Uterus (tissue), 4 donors: ENCODE results near the gene MTF1. TPM values are rescaled to one million over a fixed set of nuclear protein-coding genes. Genes with fewer than 3 reads are reported as not detected.
A peak's percentile ranks its signal among the peaks of the same experiment; 100 is the strongest.

ENCODE experiments used
- DNase-seq, 2 donors: peaks; one replicate each; pipeline ENCODE4 v3.0.0-alpha.2; 2019 to 2020
- H3K27ac ChIP-seq, 2 donors: fragments of 200-600 bp; sonication (generic); 1 replicate in 1 of 2; 2 replicates in 1 of 2; pipeline ENCODE4 v1.5.1; 2016 to 2018
- H3K27me3 ChIP-seq, 2 donors: fragments of 200-600 bp; sonication (generic); one replicate each; pipeline ENCODE4 v1.5.1; 2018 to 2019; ENCODE audit warnings: control low read depth in 1 of 2
- H3K36me3 ChIP-seq, 2 donors: fragments of 200-600 bp; sonication (generic); one replicate each; pipeline ENCODE4 v1.5.1; 2019; ENCODE audit warnings: control low read depth in 1 of 2
- H3K4me1 ChIP-seq, 2 donors: fragments of 200-600 bp; sonication (generic); one replicate each; pipeline ENCODE4 v1.5.1; 2018 to 2019; ENCODE audit warnings: control low read depth in 1 of 2
- H3K4me3 ChIP-seq, 2 donors: fragments of 200-600 bp; sonication (generic); 1 replicate in 1 of 2; 2 replicates in 1 of 2; pipeline ENCODE4 v1.5.1; 2018 to 2019; ENCODE audit warnings: mild to moderate bottlenecking in 1 of 2
- H3K9me3 ChIP-seq, 2 donors: fragments of 200-600 bp; sonication (generic); one replicate each; pipeline ENCODE4 v1.5.1; 2019; ENCODE audit warnings: control low read depth in 1 of 2
- CTCF ChIP-seq, 4 experiments: fragments of 200-600 bp in 2 of 4; fragments of 450-650 bp in 2 of 4; sonication (generic) in 2 of 4; IDR thresholded peaks; one replicate each; pipeline ENCODE4 v1.5.1; 2016 to 2019; ENCODE audit warnings: antibody characterized with exemption in 4 of 4, mild to moderate bottlenecking in 2 of 4, moderate library complexity in 1 of 4
- POLR2A ChIP-seq, 2 donors: fragments of 450-650 bp; IDR thresholded peaks; one replicate each; pipeline ENCODE4 v1.6.1; 2016; ENCODE audit warnings: antibody characterized with exemption in 2 of 2, mild to moderate bottlenecking in 1 of 2, moderate library complexity in 1 of 2
- intact Hi-C: fragments of 100-400 bp; cut with DNase I; formaldehyde crosslinking; loops from one replicate; pipeline ENCODE4 v1.15.1; 2023; ENCODE audit warnings: low total_unique reads
- total RNA-seq, 4 donors: library from RNA; depleted of rRNA in 3 of 4; stranded (reverse); fragments of >200 nt in 3 of 4; gene quantifications; one replicate each; pipeline versions ENCODE4 v1.1.0 to v1.2.4, GENCODE V29; 2014 to 2023
- donor health status: DM: yes; HTN: yes; CAD: no.

The MTF1 gene
- total RNA-seq, 4 donors from 2014 or later = 1.5 to 20.5 (median 4.8) TPM

- Histone ChIP-seq H3K36me3 (no peaks in the 10 kb centered on the region), H3K4me3 (peak overlapping the region; percentile 86 to 95), H3K9me3 (no peaks in the 10 kb centered on the region), H3K27me3 (no peaks in the 10 kb centered on the region), H3K4me1 (peaks cover 14% of the 10 kb centered on the region in 2 donors), H3K27ac (peak overlapping the region; percentile 90 to 97)
- no peak for DNase-seq
- intact Hi-C loops = no loop called here
- TF ChIP-seq CTCF (IDR thresholded peaks at IDR 0.05) = no peak
- no peak for TF ChIP-seq POLR2A (IDR thresholded peaks at IDR 0.05)
These were observed 52.2 kb downstream of the MTF1 start for GRCh38 chr1:37807220-37807554.

GRCh38 chr1:37802439-37802838 lies 57.0 kb downstream of the MTF1 start:
- DNase-seq = no peak
- peaks cover 9 to 14% of the 10 kb centered on the region in 2 donors for H3K4me1 ChIP-seq
- TF ChIP-seq CTCF (IDR thresholded peaks at IDR 0.05) = no peak
- TF ChIP-seq POLR2A (IDR thresholded peaks at IDR 0.05) = no peak
- intact Hi-C loops = no loop called here
- no peaks in the 10 kb centered on the region for H3K36me3 ChIP-seq
- H3K27me3 ChIP-seq = no peaks in the 10 kb centered on the region
- no peaks in the 10 kb centered on the region for H3K9me3 ChIP-seq
- H3K4me3 ChIP-seq = no peak overlapping the region
- H3K27ac ChIP-seq = no peak overlapping the region

GRCh38 chr1:37797750-37798345 lies 61.5 kb downstream of the MTF1 start:
- no peaks in the 10 kb centered on the region for H3K27me3 ChIP-seq
- intact Hi-C loops = no loop called here
- H3K4me1 ChIP-seq = peaks cover 0 to 4% of the 10 kb centered on the region in 2 donors
- no peak for DNase-seq
- no peak overlapping the region for H3K27ac ChIP-seq
- no peak overlapping the region for H3K4me3 ChIP-seq
- no peaks in the 10 kb centered on the region for H3K9me3 ChIP-seq
- no peaks in the 10 kb centered on the region for H3K36me3 ChIP-seq
- TF ChIP-seq POLR2A (IDR thresholded peaks at IDR 0.05) = no peak
- no peak for TF ChIP-seq CTCF (IDR thresholded peaks at IDR 0.05)

GRCh38 chr1:37795340-37796125 lies 63.9 kb downstream of the MTF1 start:
- DNase-seq = peak in 1 of 2 donors; percentile 41
- Histone ChIP-seq H3K4me3 (no peak overlapping the region), H3K4me1 (peaks cover 0 to 4% of the 10 kb centered on the region in 2 donors), H3K27me3 (no peaks in the 10 kb centered on the region), H3K27ac (no peak overlapping the region), H3K9me3 (no peaks in the 10 kb centered on the region), H3K36me3 (no peaks in the 10 kb centered on the region)
- intact Hi-C loops = no loop called here
- TF ChIP-seq CTCF (IDR thresholded peaks at IDR 0.05) (no peak), POLR2A (IDR thresholded peaks at IDR 0.05) (no peak)
